GM21723 (cell line): ENCODE measurements around the gene GLB1L.
"Not testable (repeated sequence)": the region's sequence is repeated elsewhere in the genome, so short reads cannot be mapped to it uniquely, and the experiment has no call there.

Experiments used
- ATAC-seq: cut with Tn5 transposase; IDR thresholded peaks from one replicate; pipeline ENCODE4 v1.9.1; 2021; ENCODE audit warnings: mild to moderate bottlenecking, moderate library complexity; ENCODE audit not compliant: unreplicated experiment

GLB1L gene

DNA sequence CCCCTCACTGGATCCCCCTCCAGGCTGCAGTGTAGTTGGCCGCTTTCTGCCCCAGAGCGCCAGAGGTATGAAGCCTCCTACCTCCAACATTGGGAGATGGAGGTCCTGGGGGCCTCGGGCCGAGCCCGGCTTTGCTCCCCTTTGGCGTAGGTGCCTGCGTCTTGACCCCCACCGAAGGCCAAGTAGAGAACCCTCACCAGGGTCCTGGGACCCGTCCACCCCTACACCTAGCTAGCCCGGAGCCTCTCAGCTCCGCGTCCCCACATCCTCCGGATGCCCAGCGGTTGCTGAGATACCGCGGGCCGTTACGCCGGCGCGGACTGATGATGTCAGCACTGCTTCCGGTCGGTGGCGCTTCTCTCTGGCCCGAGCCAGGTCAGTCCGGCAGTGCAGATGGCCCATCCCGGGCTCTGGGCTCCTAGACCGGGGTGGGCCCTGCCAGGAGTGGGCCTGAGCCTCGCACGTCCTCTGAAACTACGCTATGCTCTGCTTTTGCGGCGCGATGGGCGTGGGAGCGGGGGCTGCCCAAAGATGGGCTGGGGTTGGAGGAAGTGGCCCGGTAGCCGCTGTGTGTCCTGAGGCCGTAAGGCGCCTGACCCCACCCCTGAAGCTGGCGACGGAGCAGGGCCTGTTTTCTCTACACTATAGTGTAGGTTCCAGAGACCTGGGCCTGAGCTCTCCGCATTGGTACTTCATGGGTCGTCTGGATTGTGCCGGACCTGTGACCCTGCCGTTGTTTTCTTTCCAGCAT is at the start of gene GLB1L, which contains the start of gene STK16:
Gene GLB1L, minus strand, starts transcription at position 297 of the 751 bp plus-strand sequence. CDS start 1,871 bp downstream, outside the sequence.
Gene STK16, plus strand, starts transcription at position 332 of the 751 bp plus-strand sequence. CDS start 521 bp downstream, outside the sequence.
- peak; percentile 77 for ATAC-seq

- peak; percentile 90 for ATAC-seq
These were observed 49.4 kb upstream of the GLB1L start for GRCh38 chr2:219294356-219295351.

GRCh38 chr2:219293736-219294231 is 48.5 kb upstream of the GLB1L start:
- ATAC-seq = no peak

DNA sequence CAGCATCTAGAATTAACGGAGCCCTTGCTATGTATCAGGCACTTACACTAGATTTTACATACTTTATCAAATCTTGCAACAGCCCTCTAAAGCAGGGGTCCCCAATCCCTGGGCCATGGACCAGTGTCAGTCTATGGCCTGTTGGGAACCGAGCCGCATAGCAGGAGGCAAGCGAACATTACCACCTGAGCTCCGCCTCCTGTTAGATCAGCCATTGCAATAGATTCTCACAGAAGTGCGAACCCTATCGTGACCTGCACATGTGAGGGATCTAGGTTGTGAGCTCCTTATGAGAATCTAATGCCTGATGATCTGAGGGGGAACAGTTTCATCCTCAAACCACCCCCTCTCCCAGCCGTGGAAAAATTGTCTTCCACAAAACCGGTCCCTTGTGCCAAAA is 47.4 kb upstream of the GLB1L start:
- ATAC-seq = no peak

DNA sequence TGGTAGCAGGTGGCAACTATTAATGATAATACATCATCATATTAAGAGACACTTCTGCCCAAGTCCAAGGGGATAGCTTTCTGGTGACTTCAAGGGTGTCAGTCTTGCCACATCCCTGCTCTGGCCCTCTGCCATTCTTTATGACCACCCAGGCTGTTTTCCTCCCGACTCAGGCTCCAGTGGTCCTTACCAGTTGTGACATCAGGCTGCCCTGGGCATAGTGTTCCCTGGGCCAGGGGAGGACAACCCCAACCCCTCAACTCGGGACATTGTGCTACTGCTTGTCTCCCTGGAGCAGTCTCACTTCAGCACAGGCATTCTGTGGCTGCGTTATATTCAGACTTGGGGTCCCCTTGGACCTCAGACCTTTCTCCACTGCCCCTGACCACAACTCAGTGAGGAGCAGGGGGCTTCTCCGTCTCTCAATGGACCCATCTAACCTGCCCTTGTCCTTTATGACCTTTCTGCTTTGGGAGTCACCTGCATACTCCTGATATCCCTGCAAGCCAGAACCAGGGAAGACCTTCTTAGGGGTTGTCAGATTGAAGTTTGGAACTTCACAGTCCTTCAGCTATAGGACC is 46.8 kb upstream of the GLB1L start:
- ATAC-seq = no peak

DNA sequence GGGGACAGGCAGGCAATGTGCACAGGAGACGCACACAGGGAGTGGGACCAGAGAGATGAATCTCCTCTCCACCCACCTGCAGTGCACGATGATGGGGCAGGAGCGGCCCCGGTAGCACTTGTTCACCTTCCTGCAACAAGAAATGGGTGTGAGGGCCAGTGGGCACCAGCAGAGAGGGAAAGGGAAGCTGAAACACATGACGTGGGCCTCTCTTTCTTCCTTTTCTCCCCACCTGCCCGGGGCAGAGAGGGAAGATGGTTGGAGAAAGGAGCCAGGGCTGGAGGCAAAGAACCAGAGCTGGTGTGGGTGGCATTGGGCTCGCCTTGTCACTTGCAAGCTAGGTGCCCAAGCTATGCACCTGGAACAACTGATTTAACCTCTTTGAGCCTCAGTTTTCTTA is 46.1 kb upstream of the GLB1L start:
- no peak for ATAC-seq

DNA sequence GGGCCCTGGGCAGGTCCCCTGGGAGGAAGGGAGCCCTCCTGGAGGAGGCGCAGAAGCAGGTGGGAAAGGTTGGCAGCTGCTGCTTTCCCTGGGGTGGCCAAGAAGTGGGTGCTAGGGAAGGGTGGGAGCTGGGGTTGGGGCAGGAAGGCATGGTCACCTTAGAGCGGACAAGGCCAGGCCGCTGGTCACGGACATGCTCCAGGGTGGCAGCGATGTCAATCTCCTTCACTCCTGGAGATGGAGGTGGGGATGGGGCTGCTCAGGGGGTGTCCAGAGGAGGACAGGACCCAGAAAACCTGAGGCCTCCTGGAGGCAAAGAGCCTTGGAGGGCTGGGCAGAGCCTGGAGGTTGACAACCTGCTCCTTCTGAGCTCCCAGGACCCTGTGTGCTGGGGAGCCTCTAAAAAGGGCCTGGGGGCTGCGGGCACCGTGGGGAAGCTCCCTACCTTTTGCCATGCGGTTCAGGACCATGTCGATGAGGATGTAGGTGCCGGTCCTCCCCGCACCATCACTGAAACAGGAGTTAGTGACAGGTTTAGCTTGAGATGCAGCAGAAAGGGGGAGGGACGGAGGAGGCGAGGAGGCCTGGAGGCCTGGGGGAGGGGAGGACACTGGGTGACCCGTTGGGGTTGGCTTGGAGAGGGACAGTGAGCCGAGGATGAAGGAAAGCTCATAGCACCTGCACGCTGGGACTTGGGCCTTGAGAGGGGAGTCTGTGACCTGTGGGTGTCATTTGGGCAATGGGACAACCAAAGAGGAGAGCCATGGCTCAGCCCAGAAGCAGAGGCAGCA is 45.3 kb upstream of the GLB1L start:
- no peak for ATAC-seq

GRCh38 chr2:219289537-219290361 is 44.5 kb upstream of the GLB1L start:
- no peak for ATAC-seq

DNA sequence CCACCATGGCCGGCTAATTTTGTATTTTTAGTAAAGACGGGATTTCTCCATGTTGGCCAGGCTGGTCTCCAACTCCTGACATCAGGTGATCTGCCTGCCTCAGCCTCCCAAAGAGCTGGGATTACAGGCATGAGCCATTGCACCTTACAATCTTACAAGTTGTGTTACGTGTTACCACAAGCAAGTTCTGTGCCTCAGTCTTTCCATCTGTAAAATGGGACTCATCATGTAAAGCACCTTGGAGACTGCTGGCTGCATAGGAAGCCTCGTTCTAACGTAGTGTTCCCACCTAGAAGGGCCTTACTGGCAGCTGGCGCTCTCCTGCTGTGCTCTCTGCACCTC is 43.9 kb upstream of the GLB1L start:
- no peak for ATAC-seq

GRCh38 chr2:219287580-219288265 is 42.5 kb upstream of the GLB1L start:
- ATAC-seq = no peak

- not testable (repeated sequence) for ATAC-seq
These were observed 41.8 kb upstream of the GLB1L start for GRCh38 chr2:219287116-219287440.

GRCh38 chr2:219286436-219287115 is 41.3 kb upstream of the GLB1L start:
- no peak for ATAC-seq

- no peak for ATAC-seq
These were observed 40.7 kb upstream of the GLB1L start for GRCh38 chr2:219285894-219286425.

GRCh38 chr2:219285373-219285735 is 40.1 kb upstream of the GLB1L start:
- no peak for ATAC-seq

DNA sequence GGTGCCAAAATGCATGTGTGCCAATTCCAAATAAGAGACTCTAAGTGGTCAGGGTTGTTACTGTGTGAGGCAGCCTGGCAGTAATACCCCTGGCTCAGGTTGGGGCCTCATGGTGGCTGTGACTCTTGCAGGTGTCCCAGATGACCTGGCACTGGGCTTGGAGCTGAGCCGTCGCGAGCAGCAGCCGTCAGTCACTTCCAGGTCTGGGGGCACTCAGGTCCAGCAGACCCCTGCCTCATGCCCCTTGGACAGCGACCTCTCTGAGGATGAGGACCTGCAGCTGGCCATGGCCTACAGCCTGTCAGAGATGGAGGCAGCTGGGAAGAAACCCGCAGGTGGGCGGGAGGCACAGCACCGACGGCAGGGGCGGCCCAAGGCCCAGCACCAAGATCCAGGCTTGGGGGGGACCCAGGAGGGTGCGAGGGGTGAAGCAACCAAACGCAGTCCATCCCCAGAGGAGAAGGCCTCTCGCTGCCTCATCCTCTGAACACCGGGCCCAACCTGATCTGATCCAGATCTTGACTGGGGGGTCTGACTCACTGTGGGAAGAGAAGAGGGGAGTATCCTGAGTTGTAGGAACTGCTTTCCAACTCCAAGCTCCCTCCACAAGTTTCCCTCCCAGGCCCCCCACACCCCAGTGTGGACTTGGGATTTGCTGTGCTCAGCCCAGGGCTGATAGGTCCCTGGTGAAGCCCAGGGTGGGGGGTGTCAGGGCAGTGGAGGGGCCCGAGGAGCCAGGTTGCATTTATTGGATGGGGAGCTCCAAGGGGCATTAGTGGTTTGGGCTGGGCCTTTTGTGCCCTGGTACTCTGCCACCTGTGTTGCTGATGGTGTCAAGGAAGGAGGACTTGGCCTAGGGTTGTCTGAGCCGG is 39.5 kb upstream of the GLB1L start:
- ATAC-seq = no peak

DNA sequence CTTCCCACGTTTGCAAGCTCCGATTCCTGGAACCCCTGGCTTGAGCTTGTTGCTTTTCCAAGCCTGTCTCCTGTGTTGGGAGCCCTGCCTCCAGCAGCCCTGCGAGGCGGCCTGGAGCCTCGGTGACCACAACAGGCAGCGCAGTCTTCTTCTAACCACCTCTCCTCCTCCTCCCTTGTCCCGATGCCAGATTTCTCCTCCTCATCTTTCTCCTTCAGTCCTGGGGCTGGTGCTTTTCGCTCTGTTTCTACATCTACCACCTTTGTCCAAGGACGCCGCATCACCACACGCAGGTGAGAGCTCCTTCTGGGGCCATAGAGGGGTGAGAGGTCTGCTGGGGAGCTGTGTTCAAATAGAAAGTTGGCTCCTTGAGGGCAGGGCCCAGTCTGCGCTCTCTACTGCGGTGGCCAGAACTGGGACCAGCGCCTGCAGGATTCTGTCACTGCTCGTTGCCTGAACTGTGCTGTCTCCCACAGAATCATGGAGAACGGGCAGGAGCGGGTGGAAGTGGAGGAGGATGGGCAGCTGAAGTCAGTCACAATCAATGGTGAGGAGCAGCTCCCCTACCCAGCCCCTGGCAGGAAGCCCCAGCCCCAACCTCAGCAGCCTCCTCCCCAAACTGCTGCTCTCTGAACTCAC is 37.8 kb upstream of the GLB1L start:
- no peak for ATAC-seq

GRCh38 chr2:219282375-219282774 is 37.1 kb upstream of the GLB1L start:
- no peak for ATAC-seq
